ENCODE results near the gene MYL2. TPM values are rescaled to one million over a fixed set of nuclear protein-coding genes. Genes with fewer than 3 reads are reported as not detected.
A peak's percentile ranks its signal among the peaks of the same experiment; 100 is the strongest.
"Not testable (repeated sequence)": the region's sequence is repeated elsewhere in the genome, so short reads cannot be mapped to it uniquely, and the experiment has no call there.

MYL2 gene, protein sequence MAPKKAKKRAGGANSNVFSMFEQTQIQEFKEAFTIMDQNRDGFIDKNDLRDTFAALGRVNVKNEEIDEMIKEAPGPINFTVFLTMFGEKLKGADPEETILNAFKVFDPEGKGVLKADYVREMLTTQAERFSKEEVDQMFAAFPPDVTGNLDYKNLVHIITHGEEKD
- 2.2 TPM for polyA plus RNA-seq (2013, experiment 1 of 2; ENCODE audit: insufficient read length)
- 3.2 TPM for polyA plus RNA-seq (2013, experiment 2 of 2; ENCODE audit: insufficient read length)

DNA sequence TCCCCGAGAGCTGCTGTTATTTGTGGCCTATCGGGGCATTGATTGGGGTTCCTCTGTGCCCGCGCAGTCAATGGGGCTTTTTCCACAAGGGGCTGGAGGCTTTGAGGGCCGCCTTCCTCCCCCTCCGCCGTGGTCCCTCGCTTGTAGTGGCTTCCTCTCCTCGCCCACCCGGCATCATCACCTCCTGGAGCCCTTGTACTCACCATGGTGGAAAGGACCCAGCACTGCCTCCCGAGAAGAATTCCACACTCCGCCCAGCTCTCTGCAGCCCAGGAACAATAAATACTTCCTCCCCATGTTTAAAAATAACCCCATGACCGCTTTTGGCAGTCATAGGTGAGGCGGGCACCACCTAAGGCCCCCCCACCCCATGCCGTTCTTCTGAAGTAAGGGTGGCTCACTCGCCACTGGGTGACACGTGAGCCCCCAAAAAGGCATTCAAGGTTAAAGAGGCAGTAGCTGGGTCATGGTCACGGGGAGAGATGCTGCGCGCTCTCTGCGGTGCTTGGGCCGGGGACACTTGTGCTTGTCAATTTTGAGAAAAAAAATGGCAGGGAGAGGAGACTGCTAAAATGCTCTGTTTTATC, at the start of gene MYL2:
Gene MYL2 (minus strand): TSS at position 256 of the 587 bp plus-strand sequence. CDS start 50 bp downstream, at position 206.
- no peak for DNase-seq

DNA sequence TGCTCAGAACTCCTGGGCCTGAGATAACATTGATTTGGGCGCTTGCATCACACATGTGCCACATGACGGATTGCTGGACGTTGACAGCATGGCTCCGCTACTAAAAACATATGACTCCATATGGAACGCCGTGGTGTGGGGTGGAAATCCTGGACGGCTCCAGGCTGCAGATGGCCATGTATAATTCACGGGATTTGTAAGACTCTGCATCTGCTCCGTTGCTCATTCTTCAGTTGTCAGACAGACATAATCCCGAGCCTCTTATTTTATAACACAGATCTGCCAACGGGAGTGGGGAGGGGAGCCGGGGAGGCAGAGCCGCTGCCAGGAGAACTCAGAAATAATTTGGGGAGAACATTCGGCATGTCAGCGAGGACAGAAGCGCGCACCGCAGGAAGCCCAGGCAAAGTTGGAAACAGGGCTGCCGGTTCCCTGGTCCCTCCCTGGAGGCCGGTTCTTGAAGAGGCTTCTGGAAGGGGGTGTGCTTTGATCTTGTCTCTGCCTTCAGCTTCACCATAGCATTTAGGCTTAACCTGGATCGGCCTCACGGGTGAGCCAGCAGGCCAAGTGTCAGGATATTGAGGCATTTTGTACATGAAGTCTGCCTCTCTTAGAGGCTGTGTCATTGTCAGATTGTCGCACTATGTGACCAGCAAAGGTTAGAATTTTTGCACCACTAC, 45.8 kb upstream of the MYL2 start:
- DNase-seq = peak; percentile 3

DNA sequence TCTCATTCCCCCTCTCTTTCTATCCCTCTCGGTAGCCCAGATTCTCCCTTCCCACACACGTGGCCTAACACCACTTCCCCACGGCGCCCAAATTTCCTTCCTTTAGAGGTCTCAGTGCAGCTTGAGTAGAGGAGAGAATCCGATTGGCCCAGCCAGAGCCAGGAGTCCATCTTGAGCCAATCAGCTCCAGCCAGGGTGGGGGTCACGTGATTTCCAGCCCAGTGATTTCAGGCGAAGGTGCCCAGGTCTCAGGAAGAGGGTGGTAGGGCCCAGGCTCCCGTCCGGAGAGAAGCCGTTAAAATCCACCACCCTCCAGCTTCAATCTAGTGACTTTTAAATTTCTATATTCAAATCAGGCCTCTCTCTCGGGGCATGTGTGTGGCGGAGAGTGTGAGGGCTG, 45.2 kb upstream of the MYL2 start:
- DNase-seq = no peak

DNA sequence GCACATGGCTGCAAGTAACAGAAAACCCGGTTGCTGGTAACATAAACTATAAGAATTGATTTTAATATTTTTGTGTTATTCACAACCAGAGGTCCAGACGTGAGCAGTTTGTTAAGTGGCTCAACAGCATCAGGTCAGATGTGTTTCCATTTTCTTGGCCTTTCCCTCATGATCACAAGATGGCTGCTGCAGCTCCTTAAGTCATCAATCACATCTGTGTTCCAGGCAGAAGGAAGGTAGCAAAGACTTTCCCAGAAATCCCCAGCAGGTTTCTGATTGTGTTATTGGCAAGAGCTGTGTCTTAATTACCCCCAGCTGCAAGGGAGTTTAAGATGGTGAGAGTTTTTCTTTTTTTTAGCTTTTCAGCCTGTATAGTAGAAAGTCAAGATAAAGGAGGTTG, 40.4 kb upstream of the MYL2 start:
- no peak for DNase-seq

DNA sequence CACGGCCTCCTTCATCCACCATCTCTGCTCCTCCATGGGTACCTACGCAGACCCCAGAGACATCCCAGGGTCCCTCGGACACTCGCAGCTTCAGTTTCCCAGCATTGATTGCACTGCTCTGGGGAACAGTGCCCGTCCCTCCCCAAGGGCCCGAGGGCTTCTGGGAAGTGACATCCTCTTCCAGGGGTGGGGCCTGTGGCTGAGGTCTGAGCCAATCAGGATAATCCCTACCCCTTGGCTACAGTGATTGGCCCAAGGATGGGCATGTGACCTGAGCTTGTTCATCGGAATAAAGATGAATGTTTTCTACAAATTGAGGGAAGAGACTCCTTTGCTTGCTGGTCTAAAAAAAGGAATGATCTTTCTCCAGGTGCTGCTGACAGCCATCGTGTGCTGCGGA, 37.3 kb upstream of the MYL2 start:
- DNase-seq = no peak

DNA sequence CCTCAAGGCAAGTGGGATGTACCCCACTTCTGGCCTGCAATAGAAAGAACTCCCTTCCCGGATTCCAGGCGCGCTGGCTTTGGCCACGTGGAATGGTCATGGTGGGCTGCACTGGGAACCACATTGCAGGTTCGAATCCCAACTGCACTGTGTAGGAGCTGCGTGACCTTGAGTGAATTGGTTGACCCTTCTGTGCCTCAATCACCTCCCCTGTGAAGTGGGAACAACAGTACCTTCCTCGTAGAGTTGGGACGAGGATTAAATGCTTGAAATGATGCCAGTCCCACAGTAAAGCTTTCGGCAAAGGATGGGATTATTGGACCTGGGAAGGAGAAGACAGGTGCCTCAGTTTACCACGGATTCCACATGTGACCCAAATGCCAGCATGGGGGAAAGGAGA, 36.8 kb upstream of the MYL2 start:
- DNase-seq = no peak

DNA sequence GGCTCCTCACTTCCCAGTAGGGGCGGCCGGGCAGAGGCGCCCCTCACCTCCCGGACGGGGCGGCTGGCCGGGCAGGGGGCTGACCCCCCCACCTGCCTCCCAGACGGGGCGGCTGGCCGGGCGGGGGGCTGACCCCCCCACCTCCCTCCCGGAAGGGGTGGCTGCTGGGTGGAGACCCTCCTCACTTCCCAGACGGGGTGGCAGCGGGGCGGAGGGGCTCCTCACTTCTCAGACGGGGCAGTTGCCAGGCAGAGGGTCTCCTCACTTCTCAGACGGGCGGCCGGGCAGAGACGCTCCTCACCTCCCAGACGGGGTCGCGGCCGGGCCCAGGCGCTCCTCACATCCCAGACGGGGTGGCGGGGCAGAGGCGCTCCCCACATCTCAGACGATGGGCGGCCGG, 30.5 kb upstream of the MYL2 start:
- not testable (repeated sequence) for DNase-seq

DNA sequence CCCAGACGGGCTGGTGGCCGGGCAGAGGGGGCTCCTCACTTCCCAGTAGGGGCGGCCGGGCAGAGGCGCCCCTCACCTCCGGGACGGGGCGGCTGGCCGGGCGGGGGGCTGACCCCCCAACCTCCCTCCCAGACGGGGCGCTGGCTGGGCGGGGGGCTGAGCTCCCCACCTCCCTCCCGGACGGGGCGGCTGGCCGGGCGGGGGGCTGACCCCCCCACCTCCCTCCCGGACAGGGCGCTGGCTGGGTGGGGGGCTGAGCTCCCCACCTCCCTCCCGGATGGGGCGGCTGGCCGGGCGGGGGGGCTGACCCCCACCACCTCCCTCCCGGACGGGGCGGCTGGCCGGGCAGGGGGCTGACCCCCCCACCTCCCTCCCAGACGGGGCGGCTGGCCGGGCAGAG, 30.1 kb upstream of the MYL2 start:
- not testable (repeated sequence) for DNase-seq

DNA sequence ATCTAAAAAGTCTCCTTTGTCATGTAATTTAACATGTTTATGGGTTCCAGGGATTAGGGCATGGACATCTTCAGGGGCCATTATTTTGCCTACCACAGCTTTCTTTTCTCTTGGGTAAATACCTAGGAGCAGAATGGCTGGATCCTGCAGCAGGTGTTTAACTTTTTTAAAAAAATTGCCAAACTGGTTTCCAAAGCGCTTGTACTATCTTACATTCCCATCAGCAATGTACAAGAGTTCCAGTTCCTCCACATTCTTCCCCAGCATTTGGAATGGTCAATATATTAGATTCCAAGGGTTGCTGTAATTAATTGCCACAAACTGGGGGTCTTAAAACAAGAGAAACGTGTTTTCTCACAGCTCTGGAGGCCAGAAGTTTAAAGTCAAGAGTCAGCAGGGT, 27.7 kb upstream of the MYL2 start:
- DNase-seq = no peak

DNA sequence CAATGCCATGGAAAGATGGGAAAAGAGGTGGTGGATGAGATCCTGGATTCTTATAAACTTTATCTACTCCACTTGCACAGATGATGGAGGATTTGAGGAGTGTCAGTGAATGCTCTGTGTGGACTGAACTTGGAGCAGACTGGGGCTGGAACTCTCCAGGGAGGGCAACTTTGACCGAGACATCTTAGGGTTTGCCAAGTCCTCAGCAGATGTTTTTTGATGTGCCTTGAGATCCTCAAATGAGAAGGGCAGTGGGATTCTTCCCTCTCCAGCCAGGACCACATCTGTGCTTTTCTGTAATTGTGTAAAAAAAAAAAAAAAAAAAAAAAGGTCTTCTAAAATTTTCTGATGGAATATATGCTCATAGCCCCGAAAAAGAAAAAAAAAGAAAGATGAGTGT, 23.0 kb upstream of the MYL2 start:
- no peak for DNase-seq

DNA sequence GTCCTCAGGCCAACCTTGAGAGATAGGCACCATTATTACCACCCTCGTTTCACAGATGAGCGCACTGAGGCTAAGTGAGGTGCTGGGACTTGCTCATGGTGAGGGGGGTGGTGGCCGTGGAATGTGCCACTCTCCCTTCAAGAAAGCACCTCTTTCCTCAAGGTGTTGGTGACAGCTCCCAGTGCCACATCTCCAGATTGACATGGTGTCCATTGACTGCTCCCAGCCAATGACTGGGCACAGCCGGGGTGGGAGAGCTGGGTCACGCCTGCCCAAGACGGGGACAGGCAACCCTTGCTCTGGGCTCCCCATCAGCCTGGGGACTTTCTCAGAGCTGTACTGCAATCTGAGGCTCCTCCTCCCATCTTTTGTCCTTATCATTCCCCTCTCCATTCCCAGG, 21.0 kb upstream of the MYL2 start:
- DNase-seq = no peak

DNA sequence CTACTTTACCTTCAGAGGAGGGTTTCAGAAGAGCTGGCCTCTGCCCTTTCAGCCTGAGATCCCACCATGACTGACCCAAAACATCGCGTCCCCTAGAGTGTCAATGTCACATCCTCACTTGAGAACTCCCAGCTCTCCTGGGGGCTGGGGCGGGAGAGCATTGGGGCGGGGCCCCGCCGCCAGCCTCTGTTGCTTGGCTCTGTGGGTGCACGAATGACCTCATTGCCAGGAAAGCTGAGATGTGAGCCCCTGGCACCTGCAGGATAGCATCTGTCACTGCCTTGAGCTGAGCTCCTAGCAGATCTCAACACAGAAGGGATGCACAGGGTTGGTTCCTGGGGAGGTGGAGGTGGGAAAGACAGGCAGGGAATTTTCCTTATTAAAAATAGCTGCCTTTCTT, 20.6 kb upstream of the MYL2 start:
- no peak for DNase-seq

DNA sequence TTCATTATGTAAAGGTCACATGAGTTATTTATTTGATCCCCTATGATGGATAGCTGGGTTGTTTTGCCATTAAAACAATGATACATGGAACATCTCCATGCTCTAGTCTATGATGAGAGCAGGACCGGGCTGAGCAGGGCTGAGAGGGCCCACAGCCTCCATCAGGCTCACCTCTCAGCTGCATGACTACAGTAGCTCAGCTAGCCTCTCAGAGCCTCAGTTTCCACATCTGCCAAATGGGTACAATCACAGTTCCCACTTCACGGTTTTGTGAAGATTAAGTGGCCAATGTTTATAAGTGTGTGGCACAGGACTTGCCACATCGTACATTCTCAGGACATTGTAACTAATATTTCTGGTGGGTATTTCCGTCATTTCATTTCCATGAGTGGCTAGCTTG, 19.9 kb upstream of the MYL2 start:
- DNase-seq = no peak

DNA sequence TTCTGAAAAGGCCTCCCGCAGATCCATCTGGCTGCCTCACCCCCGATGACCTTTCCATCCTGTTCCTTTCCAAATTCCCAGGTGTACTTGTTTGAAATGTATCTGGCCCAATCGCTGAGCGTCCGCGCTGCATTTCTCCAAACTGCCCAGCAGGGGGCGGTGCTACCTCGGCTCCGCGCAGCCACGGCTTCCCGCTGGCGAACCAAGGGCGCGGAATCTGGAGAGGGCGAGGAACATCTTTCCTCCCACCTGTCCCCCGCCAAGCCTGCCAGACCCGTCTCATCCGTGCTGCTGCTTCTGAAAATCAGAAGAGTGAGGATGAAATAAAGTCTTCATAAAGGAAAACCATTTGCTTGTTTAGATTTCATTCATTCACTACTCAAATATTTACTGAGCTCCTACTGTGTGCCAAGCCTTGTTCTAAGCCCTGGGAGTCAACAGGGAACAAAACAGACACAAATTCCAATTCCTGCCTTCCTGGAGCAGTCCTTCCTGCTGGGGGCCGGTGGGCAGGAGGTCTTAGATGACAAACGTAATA, 16.8 kb upstream of the MYL2 start:
- DNase-seq = peak; percentile 15

DNA sequence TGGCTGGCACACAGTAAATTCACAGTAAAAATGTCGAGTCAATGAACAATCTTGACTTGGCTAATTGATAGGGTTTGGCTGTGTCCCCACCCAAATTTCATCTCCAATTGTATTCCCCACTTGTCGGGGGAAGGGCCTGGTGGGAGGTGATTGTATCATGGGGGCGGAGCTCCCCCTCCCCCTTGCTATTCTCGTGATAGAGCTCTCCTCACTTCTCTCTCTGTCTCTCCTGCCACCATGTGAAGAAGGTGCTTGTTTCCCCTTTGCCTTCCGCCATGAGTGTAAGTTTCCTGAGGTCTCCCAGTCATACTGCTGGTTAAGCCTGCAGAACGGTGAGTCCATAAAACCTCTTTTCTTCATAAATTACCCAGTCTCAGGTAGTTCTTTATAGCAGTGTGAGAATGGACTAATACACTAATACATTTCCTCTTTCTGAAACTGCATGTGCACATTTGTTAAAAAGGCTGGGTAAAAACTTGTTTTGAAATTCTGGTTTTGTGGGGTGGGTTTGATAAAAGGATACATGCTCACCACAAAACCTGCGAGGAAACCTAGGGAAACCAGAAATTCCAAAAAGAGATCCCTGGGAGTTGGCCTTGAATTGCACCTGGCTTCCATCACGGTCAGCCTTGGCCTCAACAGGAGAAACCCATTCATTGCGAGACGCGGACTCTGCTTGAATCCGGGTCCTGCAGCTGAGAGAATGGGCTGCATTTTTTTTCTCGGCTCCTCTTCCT, 16.2 kb upstream of the MYL2 start:
- no peak for DNase-seq

DNA sequence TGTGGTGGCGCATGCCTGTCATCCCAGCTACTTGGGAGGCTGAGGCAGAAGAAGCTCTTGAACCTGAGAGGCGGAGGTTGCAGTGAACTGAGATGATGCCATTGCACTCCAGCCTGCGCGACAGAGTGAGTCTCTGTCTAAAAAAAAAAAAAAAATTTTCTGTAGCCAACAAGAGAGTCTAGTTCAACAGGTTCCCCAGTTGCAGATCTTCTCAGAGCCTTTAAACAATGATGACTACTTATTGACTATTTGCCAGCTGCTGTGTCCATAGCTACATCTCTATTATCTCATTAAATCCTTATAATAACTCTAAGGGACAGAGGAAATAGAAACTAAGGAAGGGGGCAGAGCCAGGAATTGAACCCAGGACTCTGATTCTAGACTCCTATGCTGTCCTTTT, 15.2 kb upstream of the MYL2 start:
- no peak for DNase-seq

DNA sequence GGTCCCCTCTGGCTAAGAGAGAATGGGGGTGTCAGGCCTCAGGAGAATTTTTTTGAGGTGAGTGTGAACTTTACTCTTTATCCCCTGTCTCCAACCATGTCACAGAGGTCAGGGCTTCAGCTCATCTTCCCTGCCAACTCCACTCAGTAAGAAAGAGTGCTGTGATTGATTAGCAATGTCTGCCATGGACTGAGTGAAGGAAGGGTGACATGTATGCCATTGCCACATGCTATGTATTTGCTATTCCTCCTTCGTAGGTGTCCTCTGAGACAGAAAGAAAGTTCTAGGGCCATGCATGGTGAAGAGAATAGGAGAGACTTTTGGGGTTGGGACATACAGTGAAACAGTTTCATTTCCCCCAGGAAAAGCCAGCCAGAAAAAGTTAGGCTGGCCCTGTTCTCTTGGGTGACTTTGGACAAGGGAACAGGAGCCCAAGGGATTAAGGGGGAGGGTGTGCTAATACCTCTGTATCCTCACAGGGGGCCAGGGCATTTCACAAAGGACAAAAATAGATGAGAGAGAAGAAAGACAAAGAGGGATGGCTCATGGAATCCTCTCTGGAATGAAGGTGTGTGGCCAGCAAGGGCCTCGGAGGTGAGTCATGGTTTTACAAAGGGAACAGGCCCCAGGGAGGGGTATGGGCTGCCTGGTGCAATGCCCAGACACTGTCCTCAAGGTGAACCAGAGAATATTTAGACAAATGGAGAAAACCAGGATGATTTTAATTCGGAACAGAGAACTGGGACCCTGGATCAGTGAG, 13.9 kb upstream of the MYL2 start:
- DNase-seq = peak; percentile 17

DNA sequence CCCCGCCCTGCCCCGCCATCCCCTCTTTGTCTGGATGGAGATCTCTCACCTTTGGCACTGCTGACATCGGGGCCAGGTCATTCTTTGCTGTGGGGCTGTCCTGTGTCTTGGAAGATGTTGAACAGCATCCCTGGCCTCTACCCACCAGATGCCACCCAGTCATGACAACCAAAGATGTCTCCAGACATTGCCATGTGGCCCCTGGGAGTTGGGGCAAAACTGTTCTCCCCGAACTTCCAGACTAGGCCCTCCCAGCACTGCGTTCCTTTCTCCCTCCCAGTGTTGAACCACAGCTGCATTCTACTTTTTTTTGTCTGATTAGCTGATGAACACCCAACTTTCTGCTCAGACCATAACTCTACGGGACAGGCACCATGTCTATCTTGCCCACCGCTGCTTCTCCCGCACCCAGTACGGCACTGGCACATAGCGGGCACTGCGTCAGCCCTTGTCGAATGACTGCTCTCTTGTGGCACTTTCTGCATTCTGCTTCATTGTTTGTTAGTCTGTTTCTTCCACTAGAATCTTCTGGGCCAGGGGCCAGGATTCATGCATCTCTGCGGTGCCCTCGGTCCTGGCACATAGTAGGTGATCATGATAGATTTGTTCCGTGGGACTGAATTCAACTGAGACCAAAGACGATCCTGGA, 13.1 kb upstream of the MYL2 start:
- no peak for DNase-seq

DNA sequence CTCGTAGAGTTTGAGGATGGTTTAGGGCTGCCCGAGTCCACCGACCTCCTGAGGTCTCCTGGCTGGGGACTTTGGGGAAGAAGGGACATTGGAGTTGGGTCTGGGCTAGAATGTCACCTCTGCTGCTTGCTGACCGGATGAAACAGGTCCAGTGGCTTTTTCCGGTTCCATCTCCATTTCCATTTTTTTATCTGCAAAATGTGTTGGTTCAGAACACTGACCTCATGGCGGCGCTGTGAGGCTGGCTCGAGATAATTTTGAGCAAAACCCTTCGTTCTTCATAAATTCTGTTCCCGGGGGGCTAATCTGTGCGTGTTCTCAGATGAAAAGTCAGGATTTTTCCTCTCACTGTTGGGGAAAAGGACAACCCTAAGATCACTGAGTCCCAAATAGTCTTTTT, 11.7 kb upstream of the MYL2 start:
- DNase-seq = no peak

DNA sequence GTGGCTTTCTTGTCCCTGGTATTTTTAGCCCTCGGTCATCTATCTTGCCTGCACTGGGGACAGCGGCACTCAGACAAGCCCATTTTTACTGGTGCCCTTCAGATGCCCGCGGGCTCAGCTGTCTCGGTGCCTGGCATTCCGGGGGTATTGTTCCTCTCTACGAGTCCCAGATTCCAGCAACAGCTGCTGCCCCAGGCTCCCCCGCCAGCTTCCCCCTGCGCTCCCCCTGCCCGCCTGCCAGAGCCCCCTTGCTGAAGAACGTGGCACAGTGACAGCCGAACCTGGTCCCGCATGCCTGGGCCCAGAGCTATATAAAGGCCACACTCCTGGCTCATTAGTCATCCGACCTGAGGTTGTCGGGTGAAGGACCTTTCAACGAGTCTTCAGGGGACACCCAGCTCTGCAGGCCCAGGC, 10.9 kb upstream of the MYL2 start:
- no peak for DNase-seq

DNA sequence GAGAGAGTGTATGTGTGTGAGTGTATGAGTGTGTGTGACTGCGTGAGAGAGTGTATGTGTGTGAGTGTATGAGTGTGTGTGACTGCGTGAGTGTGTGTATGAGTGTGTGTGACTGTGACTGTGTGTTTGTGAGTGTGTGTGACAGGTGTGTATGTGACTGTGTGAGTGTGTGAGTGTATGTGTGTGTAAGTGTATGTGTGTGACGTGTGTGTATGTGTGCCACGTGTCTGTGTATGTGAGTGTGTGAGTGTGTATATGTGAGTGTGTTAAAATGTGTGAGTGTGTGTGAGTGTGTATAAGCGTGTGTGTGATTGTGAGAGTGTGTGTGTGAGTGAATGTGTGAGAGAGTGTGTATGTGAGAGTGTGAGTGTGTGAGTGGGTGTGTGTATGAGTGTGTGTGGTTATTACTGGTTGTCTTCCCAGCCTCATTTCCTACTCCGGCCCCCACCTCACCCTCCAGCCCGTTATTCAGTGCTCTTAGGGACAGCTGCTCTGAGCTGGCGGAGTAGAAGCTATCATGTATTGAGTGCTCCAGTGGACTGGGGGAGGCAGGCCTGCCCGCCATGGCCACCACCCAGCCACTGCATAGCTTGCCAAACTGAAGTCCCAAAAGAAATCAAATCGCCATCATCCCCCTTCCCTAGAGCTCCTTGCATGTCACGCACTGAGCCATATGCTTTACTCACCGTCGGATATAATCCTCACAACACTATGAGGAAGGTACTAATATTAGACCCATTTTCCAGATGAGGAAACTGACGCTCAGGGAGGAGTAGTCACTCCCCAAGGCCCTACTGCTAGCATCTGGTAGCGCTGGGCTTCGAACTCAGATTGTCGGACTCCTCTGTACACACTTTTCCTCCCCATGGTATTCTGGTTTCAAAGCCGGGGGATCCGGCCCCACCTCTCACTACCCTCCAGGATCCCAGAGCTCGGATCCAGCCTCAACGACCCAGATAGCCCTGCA, 10.3 kb upstream of the MYL2 start:
- no peak for DNase-seq

Data from fibroblast of skin of abdomen (primary cell).